ENCODE data around the gene TSPAN4. TPM values are rescaled to one million over a fixed set of nuclear protein-coding genes. Genes with fewer than 3 reads are reported as not detected.
A peak's percentile ranks its signal among the peaks of the same experiment; 100 is the strongest.

Gene TSPAN4
- total and polyA plus RNA-seq, 9 of the 15 experiments (the other 6 are each of a cell fraction or from before 2014, with no cell fraction given) = 0.07 to 31.0 (median 15.7) TPM

GRCh38 chr11:794013-794765, 48.5 kb upstream of the TSPAN4 start:
- BruUV-seq (replicated peaks) = no TSS peak

More at GRCh38 chr11:794013-794765, 48.5 kb upstream of the TSPAN4 start:
- TF ChIP-seq DACH1 (IDR thresholded peaks at IDR 0.05; ENCODE audit: partially characterized antibody) = no peak
- TF ChIP-seq TBP (optimal IDR thresholded peaks at IDR 0.05; ENCODE audit: low read depth, low read length) = no peak
- no peak for TF ChIP-seq ZNF197 (CRISPR knock-in tag; IDR thresholded peaks at IDR 0.05; ENCODE audit: low read depth)
- TF ChIP-seq, protein P1, sequence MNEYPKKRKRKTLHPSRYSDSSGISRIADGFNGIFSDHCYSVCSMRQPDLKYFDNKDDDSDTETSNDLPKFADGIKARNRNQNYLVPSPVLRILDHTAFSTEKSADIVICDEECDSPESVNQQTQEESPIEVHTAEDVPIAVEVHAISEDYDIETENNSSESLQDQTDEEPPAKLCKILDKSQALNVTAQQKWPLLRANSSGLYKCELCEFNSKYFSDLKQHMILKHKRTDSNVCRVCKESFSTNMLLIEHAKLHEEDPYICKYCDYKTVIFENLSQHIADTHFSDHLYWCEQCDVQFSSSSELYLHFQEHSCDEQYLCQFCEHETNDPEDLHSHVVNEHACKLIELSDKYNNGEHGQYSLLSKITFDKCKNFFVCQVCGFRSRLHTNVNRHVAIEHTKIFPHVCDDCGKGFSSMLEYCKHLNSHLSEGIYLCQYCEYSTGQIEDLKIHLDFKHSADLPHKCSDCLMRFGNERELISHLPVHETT (CRISPR knock-in tag; conservative IDR thresholded peaks at IDR 0.05 in 1 of 2, IDR thresholded peaks at IDR 0.05 in 1 of 2) = no peak
- TF ChIP-seq U2AF1 (optimal IDR thresholded peaks at IDR 0.05; ENCODE audit: low read depth, low read length) = no peak
- TF ChIP-seq NFXL1 (CRISPR knock-in tag; IDR thresholded peaks at IDR 0.05) = no peak
- TF ChIP-seq NCOA2 (IDR thresholded peaks at IDR 0.05; ENCODE audit: partially characterized antibody in 2 of 2) = no peak
- no peak for TF ChIP-seq SMARCB1 (IDR thresholded peaks at IDR 0.05; ENCODE audit: insufficient read length, low read depth)
- TF ChIP-seq U2AF2 (optimal IDR thresholded peaks at IDR 0.05; ENCODE audit: low read depth, low read length) = no peak
- no peak for TF ChIP-seq PHB (CRISPR knock-in tag; IDR thresholded peaks at IDR 0.05)
- no peak for TF ChIP-seq ZNF274 (IDR thresholded peaks at IDR 0.05; ENCODE audit: borderline replicate concordance, low read depth, low read length)
- TF ChIP-seq ERF (CRISPR knock-in tag; IDR thresholded peaks at IDR 0.05) = no peak
- 91% methylated on average over 22 of the region's 31 CpGs for WGBS (ENCODE audit: insufficient coverage, low coverage, missing lambda C conversion rate)
- Histone ChIP-seq H3K9me1 (ENCODE audit: control insufficient read depth, insufficient read depth, low read length) (peaks cover 3% of the 10 kb centered on the region), H3K4me3 (no peak overlapping the region), H3K27ac (ENCODE audit: extremely low read depth, low read depth, low read length) (no peak overlapping the region), H3K9ac (ENCODE audit: insufficient read depth in 1 of 2, low read depth in 2 of 2, low read length in 2 of 2) (peak overlapping the region in 1 of 2 experiments; percentile 95; a peak in 2 of 4 replicates), H3K4me2 (ENCODE audit: insufficient read depth, low read length) (no peak overlapping the region), H3K27me3 (ENCODE audit: control insufficient read depth in 2 of 2, insufficient read depth in 2 of 2, low read length in 2 of 2) (no peaks in the 10 kb centered on the region), H3K79me2 (ENCODE audit: control insufficient read depth, insufficient read depth, low read length) (peaks cover 26% of the 10 kb centered on the region), H2AFZ (ENCODE audit: low read depth, low read length) (no peak overlapping the region), H3K36me3 (ENCODE audit: control insufficient read depth, insufficient read depth, low read length) (peaks cover 31% of the 10 kb centered on the region; the same call in 1 of the 3 replicates), H3K9me3 (replicated peaks; ENCODE audit: control insufficient read depth, insufficient read depth, low read depth, low read length) (no peaks in the 10 kb centered on the region), H4K20me1 (replicated peaks; ENCODE audit: control insufficient read depth, insufficient read depth, low read length) (no peaks in the 10 kb centered on the region), H3K4me1 (replicated peaks in 1 of 2; ENCODE audit: control insufficient read depth in 2 of 2, insufficient read depth in 2 of 2, low read length in 2 of 2) (peaks cover 7 to 89% of the 10 kb centered on the region in 2 experiments)
- DNase-seq (ENCODE audit: extremely low read depth in 1 of 4, low spot score in 3 of 4) (no peak), ATAC-seq (no peak), FAIRE-seq (no peak)
- intact Hi-C loops (cut with micrococcal nuclease) (loop anchor here (10.0 kb wide), 1 partner anchor 229 kb away; the partner anchor contains the start of genes LMNTD2 and RASSF7), in situ Hi-C loops (cut with MboI) (no loop called here)
- ChIA-PET CTCF (ENCODE audit: low intra/inter-chr PET ratio) (no interaction called here), POLR2A (interaction anchor here (0.6 to 1.3 kb wide), 5 partner anchors 10 to 22 kb away, joined by 3 to 4 read pairs (median 3); partner anchors contain the start of genes PIDD1 and RPLP2)

All from K562 (cell line).